ENCODE results near the gene PRKCA.

PRKCA gene

DNA sequence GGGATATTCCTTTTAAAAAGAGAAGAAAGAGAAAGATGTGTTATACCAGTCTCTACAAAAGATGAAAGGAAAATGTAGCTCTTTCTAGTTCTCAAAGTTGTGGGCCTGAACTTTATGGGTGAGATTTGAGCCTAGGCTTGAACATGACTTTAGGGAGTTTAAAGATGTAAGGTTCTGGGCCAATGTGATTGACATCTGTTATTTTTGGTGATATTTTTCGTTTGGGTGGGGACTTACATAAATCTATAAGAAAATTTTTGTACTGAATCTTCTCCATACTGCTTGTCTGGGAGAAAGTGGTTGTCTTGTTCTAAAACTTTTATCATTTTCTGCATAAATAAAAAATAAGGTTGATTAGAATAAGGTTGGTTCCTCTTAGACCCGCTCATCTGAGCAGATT is 4.8 kb downstream of the PRKCA start:
- DNase-seq (ENCODE audit: low spot score): no peak
- CTCF ChIA-PET: no interaction called here
- TF ChIP-seq, protein P1, sequence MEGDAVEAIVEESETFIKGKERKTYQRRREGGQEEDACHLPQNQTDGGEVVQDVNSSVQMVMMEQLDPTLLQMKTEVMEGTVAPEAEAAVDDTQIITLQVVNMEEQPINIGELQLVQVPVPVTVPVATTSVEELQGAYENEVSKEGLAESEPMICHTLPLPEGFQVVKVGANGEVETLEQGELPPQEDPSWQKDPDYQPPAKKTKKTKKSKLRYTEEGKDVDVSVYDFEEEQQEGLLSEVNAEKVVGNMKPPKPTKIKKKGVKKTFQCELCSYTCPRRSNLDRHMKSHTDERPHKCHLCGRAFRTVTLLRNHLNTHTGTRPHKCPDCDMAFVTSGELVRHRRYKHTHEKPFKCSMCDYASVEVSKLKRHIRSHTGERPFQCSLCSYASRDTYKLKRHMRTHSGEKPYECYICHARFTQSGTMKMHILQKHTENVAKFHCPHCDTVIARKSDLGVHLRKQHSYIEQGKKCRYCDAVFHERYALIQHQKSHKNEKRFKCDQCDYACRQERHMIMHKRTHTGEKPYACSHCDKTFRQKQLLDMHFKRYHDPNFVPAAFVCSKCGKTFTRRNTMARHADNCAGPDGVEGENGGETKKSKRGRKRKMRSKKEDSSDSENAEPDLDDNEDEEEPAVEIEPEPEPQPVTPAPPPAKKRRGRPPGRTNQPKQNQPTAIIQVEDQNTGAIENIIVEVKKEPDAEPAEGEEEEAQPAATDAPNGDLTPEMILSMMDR (conservative IDR thresholded peaks at IDR 0.05; ENCODE audit: low read depth): no peak
- POLR2A ChIA-PET (ENCODE audit: low non-redundant PET): no interaction called here
- H3K27ac ChIP-seq: no peak overlapping the region

DNA sequence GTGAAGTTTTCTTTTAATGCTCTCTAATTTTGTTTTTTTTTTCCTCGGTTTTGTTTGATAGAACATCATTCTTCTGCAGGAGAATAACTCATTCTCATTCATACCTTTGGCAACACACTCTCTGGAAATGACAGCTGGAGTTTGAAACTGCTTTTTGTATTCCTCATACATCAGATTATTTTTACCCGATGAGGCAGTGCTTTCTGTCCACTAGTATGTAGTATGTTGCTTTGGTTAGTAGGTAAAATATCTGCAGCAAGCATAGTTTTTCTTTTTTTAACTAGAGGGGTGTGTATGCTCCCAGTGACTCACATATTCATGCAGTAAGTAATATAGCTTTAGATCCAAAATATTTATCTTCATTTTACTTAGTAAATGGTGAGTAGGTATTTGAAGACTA is 6.4 kb downstream of the PRKCA start:
- DNase-seq (ENCODE audit: low spot score): no peak
- ChIA-PET POLR2A (ENCODE audit: low non-redundant PET) (no interaction called here), CTCF (no interaction called here)
- H3K27ac ChIP-seq: no peak overlapping the region
- TF ChIP-seq, protein P1 (conservative IDR thresholded peaks at IDR 0.05; ENCODE audit: low read depth): no peak

DNA sequence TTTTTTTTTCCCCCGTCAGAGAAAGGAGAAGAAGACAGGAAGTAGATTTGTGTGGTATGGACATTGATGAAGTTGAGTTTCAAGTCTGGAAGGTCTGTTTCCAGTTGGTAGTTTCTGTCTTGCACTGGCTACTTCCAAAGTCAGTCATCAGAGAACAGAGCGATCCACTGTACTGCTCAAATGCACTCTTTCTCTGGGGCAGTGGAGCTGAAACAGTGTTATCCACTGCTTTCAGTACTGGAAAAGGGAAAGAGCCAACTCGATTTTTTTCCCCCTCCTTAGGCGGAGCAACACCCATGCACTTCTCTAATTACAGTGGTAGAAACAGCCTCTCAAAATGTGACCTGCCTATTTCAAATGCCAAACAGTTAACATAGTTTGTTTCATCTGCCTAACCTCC is 7.4 kb downstream of the PRKCA start:
- POLR2A ChIA-PET (ENCODE audit: low non-redundant PET): no interaction called here
- CTCF ChIA-PET: no interaction called here
- DNase-seq (ENCODE audit: low spot score): no peak
- H3K27ac ChIP-seq: no peak overlapping the region
- TF ChIP-seq, protein P1 (conservative IDR thresholded peaks at IDR 0.05; ENCODE audit: low read depth): no peak

DNA sequence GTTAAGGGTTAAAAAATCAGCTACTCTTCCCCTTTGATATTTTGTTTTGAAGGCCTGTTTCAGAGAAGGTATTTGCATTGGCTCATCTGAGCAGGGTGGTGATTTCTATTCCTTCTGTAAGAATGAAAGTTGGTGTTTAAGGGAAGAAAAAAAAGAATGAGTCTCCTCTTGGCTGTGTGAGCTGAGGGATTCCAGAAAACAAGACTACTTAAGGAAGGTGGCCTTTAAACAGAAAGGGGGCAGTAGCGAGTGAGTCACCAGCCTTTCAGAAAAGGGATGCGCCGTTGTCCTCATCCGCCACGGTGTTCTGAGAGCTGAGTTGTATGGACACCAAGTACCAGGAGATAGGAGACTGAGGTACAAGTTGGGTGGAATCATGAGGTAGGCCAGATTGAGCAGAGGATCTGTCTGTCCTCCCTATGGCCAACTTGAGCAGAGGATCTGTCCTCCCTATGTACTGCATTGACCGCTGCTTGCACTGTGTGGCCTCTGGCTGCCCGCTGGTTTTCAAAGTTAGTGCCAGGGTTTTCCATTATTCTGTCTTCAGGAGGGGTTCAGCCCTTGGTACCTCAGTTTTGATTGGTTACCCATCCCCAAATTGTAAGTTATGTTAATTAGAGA is 8.2 kb downstream of the PRKCA start:
- CTCF ChIA-PET: interaction anchor here (0.5 to 0.8 kb wide), 2 partner anchors 49 to 746 kb away, joined by 3 to 4 read pairs; no protein-coding TSS in a partner anchor
- no peak for DNase-seq (ENCODE audit: low spot score)
- POLR2A ChIA-PET (ENCODE audit: low non-redundant PET): no interaction called here
- no peak overlapping the region for H3K27ac ChIP-seq
- TF ChIP-seq, protein P1 (conservative IDR thresholded peaks at IDR 0.05; ENCODE audit: low read depth): no peak

DNA sequence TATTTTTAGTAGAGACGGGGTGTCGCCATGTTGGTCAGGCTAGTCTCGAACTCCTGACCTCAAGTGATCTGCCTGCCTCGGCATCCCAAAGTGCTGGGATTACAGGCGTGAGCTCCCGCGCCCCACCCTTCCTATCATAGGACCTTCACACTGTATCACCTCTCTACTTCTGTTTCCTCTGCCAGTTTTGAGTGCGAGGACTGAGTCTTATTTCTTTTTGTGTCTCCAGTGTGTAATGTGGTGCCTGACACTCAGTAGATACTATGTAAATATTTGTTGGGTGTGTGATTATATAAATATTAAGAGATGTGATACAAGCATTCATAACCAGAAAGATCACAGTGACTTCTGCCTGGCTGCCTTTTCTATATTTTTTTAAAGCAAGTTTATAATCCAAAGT is 10.5 kb downstream of the PRKCA start:
- no peak for DNase-seq (ENCODE audit: low spot score)
- CTCF ChIA-PET: no interaction called here
- POLR2A ChIA-PET (ENCODE audit: low non-redundant PET): no interaction called here
- TF ChIP-seq, protein P1 (conservative IDR thresholded peaks at IDR 0.05; ENCODE audit: low read depth): no peak
- H3K27ac ChIP-seq: no peak overlapping the region

DNA sequence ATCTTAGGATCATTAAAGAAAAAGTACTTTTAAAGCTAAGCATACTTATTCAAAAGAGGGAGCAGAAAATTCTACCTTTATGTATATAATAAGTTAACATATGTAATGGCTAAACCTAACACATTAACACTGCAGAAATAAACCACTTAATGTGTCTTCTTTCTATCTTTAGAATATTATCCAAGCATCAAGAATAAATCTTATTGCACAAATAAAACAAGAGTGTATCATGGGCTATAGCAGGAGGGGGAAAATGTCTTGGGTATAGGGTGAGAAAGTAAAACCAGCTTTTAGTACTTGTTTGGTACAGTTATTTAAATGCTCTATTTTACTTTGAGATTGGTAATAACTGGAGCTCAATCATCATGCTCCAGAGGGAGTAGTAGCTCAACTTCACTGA is 10.9 kb downstream of the PRKCA start:
- TF ChIP-seq, protein P1 (conservative IDR thresholded peaks at IDR 0.05; ENCODE audit: low read depth): no peak
- POLR2A ChIA-PET (ENCODE audit: low non-redundant PET): no interaction called here
- no peak overlapping the region for H3K27ac ChIP-seq

More for the DNA sequence above, 10.9 kb downstream of the PRKCA start:
- CTCF ChIA-PET: no interaction called here
- no peak for DNase-seq (ENCODE audit: low spot score)
